Neural progenitor cell (in vitro differentiated cells): ENCODE data around the gene HOXA10. TPM values are rescaled to one million over a fixed set of nuclear protein-coding genes. Genes with fewer than 3 reads are reported as not detected.
A peak's percentile ranks its signal among the peaks of the same experiment; 100 is the strongest.

Experiments used
- DNase-seq: peaks from one replicate; pipeline ENCODE4 v3.0.0-alpha.2; 2016; ENCODE audit warnings: low spot score
- H2AFZ ChIP-seq: fragments of 200-600 bp; sonication (generic); replicated peaks from 2 replicates; pipeline ENCODE4 v1.6.1; 2016; ENCODE audit warnings: antibody characterized with exemption
- H3F3A ChIP-seq: fragments of 200-600 bp; sonication (generic); 2 replicates; pipeline ENCODE4 v1.6.1; 2016; ENCODE audit warnings: antibody characterized with exemption, low read depth
- H3K27ac ChIP-seq: fragments of 200-600 bp; sonication (generic); 2 replicates; pipeline ENCODE4 v1.5.1; 2016; ENCODE audit warnings: mild to moderate bottlenecking
- H3K27me3 ChIP-seq: fragments of 200-600 bp; sonication (generic); 2 replicates; pipeline ENCODE4 v1.6.1; 2016; ENCODE audit warnings: mild to moderate bottlenecking, moderate library complexity
- H3K36me3 ChIP-seq: fragments of 200-600 bp; sonication (generic); 2 replicates; pipeline ENCODE4 v1.5.1; 2016
- H3K4me1 ChIP-seq: fragments of 200-600 bp; sonication (generic); 2 replicates; pipeline ENCODE4 v1.6.1; 2016; ENCODE audit warnings: mixed run types
- H3K4me2 ChIP-seq: fragments of 200-600 bp; sonication (generic); 2 replicates; pipeline ENCODE4 v1.6.1; 2016
- H3K4me3 ChIP-seq: fragments of 200-600 bp; sonication (generic); 2 replicates; pipeline ENCODE4 v1.5.1; 2016
- H3K79me2 ChIP-seq: fragments of 200-600 bp; sonication (generic); 2 replicates; pipeline ENCODE4 v1.6.1; 2016; ENCODE audit warnings: low read depth
- H3K9ac ChIP-seq: fragments of 200-600 bp; sonication (generic); 2 replicates; pipeline ENCODE4 v1.6.1; 2016
- H3K9me3 ChIP-seq: fragments of 200-600 bp; sonication (generic); 2 replicates; pipeline ENCODE4 v1.5.1; 2016; ENCODE audit warnings: low read depth
- H4K20me1 ChIP-seq: fragments of 200-600 bp; sonication (generic); 2 replicates; pipeline ENCODE4 v1.6.1; 2016; ENCODE audit warnings: low read depth
- H3K27ac Mint-ChIP-seq: 3 replicates; pipeline ENCODE4 v1.8.0; 2021; ENCODE audit warnings: mixed read lengths
- H3K27me3 Mint-ChIP-seq: 2 replicates; pipeline ENCODE4 v1.8.0; 2022; ENCODE audit warnings: low read depth, mild to moderate bottlenecking, inconsistent platforms, moderate library complexity, mixed read lengths; ENCODE audit not compliant: insufficient read depth
- H3K36me3 Mint-ChIP-seq: 3 replicates; pipeline ENCODE4 v1.8.0; 2021; ENCODE audit warnings: mixed read lengths
- H3K4me1 Mint-ChIP-seq: 3 replicates; pipeline ENCODE4 v1.8.0; 2021; ENCODE audit warnings: mixed read lengths
- H3K4me3 Mint-ChIP-seq: 3 replicates; pipeline ENCODE4 v1.8.0; 2021; ENCODE audit warnings: mild to moderate bottlenecking, moderate library complexity, mixed read lengths
- H3K9me3 Mint-ChIP-seq: 3 replicates; pipeline ENCODE4 v1.8.0; 2020; ENCODE audit warnings: mixed read lengths
- EZH2 ChIP-seq: fragments of 200-600 bp; sonication (generic); IDR thresholded peaks from 2 replicates; pipeline ENCODE4 v1.6.1; 2017; ENCODE audit warnings: antibody characterized with exemption, mild to moderate bottlenecking, moderate library complexity
- EZH2phosphoT487 ChIP-seq: fragments of 200-600 bp; sonication (generic); IDR thresholded peaks from 2 replicates; pipeline ENCODE4 v1.6.1; 2017; ENCODE audit warnings: antibody characterized with exemption
- total RNA-seq: library from RNA; depleted of rRNA; stranded (reverse); fragments of >200 nt; gene quantifications from 2 replicates; pipeline ENCODE4 v1.2.3, GENCODE V29; 2015; ENCODE audit warnings: low replicate concordance
- TF ChIP-seq, protein P1 (sequence below): fragments of 200-600 bp; sonication (generic); IDR thresholded peaks from 2 replicates; pipeline ENCODE4 v1.5.1; 2017; ENCODE audit warnings: antibody characterized with exemption, mild to moderate bottlenecking

HOXA10 gene
- total RNA-seq, 1 donor from 2014 or later: not detected

DNA sequence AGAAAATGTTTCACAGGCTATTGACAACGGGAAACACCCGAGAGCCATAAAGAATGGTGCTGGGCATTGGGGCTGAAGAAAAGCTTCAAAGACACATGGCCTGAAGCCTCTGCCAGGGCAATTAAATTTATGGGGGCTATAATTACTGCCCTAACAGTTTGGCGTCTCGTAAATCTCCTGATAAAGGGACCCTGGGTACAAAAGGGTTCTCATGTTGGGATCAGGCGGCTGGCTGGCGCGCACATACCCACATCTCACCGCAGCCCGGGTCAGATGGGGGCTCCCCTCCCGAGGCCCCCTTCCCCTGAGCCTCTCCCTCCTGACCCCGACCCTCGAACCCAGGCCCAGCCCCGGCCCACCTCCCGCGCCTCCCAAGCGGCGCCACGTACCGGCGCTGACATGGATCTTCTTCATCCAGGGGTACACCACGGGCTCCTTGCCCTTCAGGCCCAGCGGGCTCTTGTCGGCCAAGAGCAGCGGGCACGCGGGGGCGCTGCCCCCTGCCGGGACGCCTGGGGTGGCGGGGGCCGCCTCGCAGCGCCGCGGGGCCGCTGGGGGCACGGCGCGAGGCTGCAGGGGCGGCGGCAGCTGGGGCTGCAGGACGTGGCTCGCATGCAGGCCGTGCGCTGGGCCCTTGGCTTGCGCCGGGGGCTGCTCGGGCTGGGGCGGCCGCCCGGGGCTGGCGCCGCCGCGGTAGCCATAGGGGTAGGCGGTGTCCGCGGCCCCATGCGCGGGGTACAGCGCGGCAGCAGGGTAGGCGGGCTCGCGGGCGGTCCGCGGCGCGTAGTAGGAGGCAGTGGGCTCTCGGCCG is 44.2 kb downstream of the HOXA10 start:
- Mint-ChIP-seq H3K27me3 (peaks cover 85% of the 10 kb centered on the region), H3K36me3 (peaks cover 2% of the 10 kb centered on the region), H3K4me1 (no peaks in the 10 kb centered on the region), H3K27ac (no peak overlapping the region), H3K4me3 (no peak overlapping the region), H3K9me3 (peaks cover 21% of the 10 kb centered on the region)
- Histone ChIP-seq H4K20me1 (peaks cover 77% of the 10 kb centered on the region), H2AFZ (no peak overlapping the region), H3K27me3 (peaks cover 100% of the 10 kb centered on the region), H3K4me1 (no peaks in the 10 kb centered on the region), H3K9me3 (no peaks in the 10 kb centered on the region), H3K4me2 (peak overlapping the region; percentile 62), H3K79me2 (no peaks in the 10 kb centered on the region), H3F3A (no peaks in the 10 kb centered on the region), H3K27ac (no peak overlapping the region), H3K9ac (no peak overlapping the region), H3K36me3 (no peaks in the 10 kb centered on the region), H3K4me3 (peak overlapping the region; percentile 41)
- DNase-seq: peak; percentile 44
- TF ChIP-seq EZH2phosphoT487 (peak; percentile 14), EZH2 (peak; percentile 79)
- TF ChIP-seq, protein P1, sequence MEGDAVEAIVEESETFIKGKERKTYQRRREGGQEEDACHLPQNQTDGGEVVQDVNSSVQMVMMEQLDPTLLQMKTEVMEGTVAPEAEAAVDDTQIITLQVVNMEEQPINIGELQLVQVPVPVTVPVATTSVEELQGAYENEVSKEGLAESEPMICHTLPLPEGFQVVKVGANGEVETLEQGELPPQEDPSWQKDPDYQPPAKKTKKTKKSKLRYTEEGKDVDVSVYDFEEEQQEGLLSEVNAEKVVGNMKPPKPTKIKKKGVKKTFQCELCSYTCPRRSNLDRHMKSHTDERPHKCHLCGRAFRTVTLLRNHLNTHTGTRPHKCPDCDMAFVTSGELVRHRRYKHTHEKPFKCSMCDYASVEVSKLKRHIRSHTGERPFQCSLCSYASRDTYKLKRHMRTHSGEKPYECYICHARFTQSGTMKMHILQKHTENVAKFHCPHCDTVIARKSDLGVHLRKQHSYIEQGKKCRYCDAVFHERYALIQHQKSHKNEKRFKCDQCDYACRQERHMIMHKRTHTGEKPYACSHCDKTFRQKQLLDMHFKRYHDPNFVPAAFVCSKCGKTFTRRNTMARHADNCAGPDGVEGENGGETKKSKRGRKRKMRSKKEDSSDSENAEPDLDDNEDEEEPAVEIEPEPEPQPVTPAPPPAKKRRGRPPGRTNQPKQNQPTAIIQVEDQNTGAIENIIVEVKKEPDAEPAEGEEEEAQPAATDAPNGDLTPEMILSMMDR: no peak

DNA sequence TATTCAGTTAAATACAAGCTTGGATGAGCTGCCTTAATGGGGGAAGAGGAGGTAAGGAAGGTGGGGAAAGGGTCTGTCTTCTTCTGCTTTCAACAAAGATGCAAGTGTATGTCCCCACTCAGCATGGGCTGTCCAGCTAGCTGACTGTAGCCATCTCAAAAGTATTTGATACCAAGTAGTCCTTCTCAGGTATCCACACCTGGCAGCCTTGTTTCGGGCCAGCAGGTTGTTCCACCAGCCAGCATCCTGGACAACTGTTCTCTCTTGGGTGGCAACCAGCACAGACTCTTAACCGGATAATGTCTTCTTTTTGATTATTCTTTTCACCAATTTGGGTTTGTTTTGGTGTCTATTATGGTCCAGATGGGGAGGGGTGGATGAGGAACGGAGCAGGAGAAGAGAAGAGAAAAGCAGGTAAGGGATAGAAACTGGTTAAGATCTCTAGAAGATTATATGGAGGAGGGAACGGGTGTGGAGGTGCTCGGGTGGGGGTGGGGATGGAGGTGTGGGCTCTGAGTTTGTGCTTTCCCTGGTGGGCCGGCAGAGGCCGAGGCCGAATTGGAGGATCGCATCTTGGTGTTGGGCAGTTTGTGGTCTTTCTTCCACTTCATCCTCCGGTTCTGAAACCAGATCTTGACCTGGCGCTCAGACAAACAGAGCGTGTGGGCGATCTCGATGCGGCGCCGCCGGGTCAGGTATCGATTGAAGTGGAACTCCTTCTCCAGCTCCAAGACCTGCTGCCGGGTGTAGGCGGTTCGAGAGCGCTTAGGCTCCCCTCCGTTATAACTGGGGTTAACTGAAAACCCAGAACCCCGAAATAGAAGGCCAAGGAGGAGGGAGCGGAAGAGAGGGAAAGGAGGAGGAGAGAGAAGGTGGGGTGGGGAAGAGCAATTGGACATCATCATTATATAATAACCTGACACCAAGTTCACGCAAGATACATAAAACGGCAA is 45.1 kb downstream of the HOXA10 start:
- Mint-ChIP-seq H3K36me3 (peaks cover 2% of the 10 kb centered on the region), H3K9me3 (peaks cover 21% of the 10 kb centered on the region), H3K27me3 (peaks cover 85% of the 10 kb centered on the region), H3K4me1 (no peaks in the 10 kb centered on the region), H3K27ac (no peak overlapping the region), H3K4me3 (no peak overlapping the region)
- H3K79me2 ChIP-seq: no peaks in the 10 kb centered on the region
- H3K27ac ChIP-seq: no peak overlapping the region
- H3F3A ChIP-seq: no peaks in the 10 kb centered on the region
- no peaks in the 10 kb centered on the region for H3K9me3 ChIP-seq
- peaks cover 77% of the 10 kb centered on the region for H4K20me1 ChIP-seq
- H3K4me1 ChIP-seq: no peaks in the 10 kb centered on the region
- no peak for DNase-seq
- peaks cover 100% of the 10 kb centered on the region for H3K27me3 ChIP-seq
- H3K9ac ChIP-seq: no peak overlapping the region
- no peak overlapping the region for H3K4me2 ChIP-seq
- no peak overlapping the region for H3K4me3 ChIP-seq
- peak; percentile 96 for TF ChIP-seq EZH2phosphoT487
- peak; percentile 93 for TF ChIP-seq EZH2
- TF ChIP-seq, protein P1: no peak
- no peaks in the 10 kb centered on the region for H3K36me3 ChIP-seq
- H2AFZ ChIP-seq: no peak overlapping the region

DNA sequence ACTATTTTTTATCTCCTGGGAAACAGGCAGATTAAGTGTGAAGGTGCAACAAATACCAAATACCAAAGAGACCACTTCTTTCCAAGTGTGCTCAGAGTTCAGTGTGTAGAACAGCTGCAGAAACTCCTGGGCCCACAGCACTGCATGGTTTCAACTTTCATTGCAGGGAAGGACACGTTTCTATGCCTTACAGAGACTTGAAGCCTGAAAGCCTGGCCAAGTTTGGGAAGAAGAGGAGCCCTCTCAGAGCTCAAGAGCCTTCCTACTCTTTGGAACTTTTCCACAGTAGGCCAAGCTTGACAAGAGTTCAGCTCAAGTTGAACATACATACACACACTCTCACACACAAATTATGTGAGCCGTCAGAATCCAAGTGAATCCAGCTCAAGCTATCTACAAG is 46.1 kb downstream of the HOXA10 start:
- Mint-ChIP-seq H3K9me3 (peaks cover 15% of the 10 kb centered on the region), H3K4me3 (no peak overlapping the region), H3K4me1 (no peaks in the 10 kb centered on the region), H3K27ac (no peak overlapping the region), H3K36me3 (no peaks in the 10 kb centered on the region), H3K27me3 (peaks cover 85% of the 10 kb centered on the region)
- no peak overlapping the region for H2AFZ ChIP-seq
- H3K9ac ChIP-seq: no peak overlapping the region
- H3K4me3 ChIP-seq: no peak overlapping the region
- no peak for TF ChIP-seq EZH2
- TF ChIP-seq, protein P1: no peak
- TF ChIP-seq EZH2phosphoT487: no peak
- H3K27me3 ChIP-seq: peaks cover 100% of the 10 kb centered on the region
- no peak for DNase-seq
- H3K4me1 ChIP-seq: no peaks in the 10 kb centered on the region
- H3K79me2 ChIP-seq: no peaks in the 10 kb centered on the region
- peaks cover 79% of the 10 kb centered on the region for H4K20me1 ChIP-seq
- no peaks in the 10 kb centered on the region for H3K36me3 ChIP-seq
- H3F3A ChIP-seq: no peaks in the 10 kb centered on the region
- H3K9me3 ChIP-seq: no peaks in the 10 kb centered on the region
- no peak overlapping the region for H3K27ac ChIP-seq
- no peak overlapping the region for H3K4me2 ChIP-seq
